Measurements from ENCODE around the gene TIMM44.

- TF ChIP-seq POLR2AphosphoS5 (IDR thresholded peaks at IDR 0.05; ENCODE audit: low read depth, low read length) (no peak), TAF1 (IDR thresholded peaks at IDR 0.05; ENCODE audit: borderline replicate concordance, insufficient read depth, low read length) (no peak), REST (IDR thresholded peaks at IDR 0.05; ENCODE audit: insufficient read depth in 1 of 2, low read depth in 2 of 2, low read length in 2 of 2) (no peak), SIN3A (IDR thresholded peaks at IDR 0.05; ENCODE audit: borderline replicate concordance, insufficient read depth, low read length) (no peak), FOXP2 (optimal IDR thresholded peaks at IDR 0.05; ENCODE audit: borderline replicate concordance, extremely low read depth, extremely low read length, insufficient read depth) (no peak)
These were observed 48.7 kb downstream of the TIMM44 start for GRCh38 chr19:7894612-7895309.
